Stomach smooth muscle (tissue), 2 donors: Measurements from ENCODE around the gene KISS1R.

Experiments
- H3K27ac ChIP-seq: one replicate; pipeline ENCODE4 v1.7.0; 2013; ENCODE audit warnings: mild to moderate bottlenecking, low read length, inconsistent platforms
- H3K27me3 ChIP-seq, 2 donors: one replicate each; pipeline ENCODE4 v1.7.0; 2013; ENCODE audit warnings: low read length in 2 of 2; ENCODE audit not compliant: insufficient read depth in 2 of 2, control insufficient read depth in 1 of 2
- H3K36me3 ChIP-seq, 2 donors: one replicate each; pipeline ENCODE4 v1.7.0; 2013; ENCODE audit warnings: low read length in 2 of 2; ENCODE audit not compliant: control insufficient read depth in 2 of 2, insufficient read depth in 2 of 2
- H3K4me1 ChIP-seq: one replicate; pipeline ENCODE4 v1.7.0; 2013; ENCODE audit warnings: low read length; ENCODE audit not compliant: control insufficient read depth, insufficient read depth
- H3K4me3 ChIP-seq, 2 donors: one replicate each; pipeline ENCODE4 v1.7.0; 2013; ENCODE audit warnings: low read length in 2 of 2
- H3K9ac ChIP-seq, 2 donors: one replicate each; pipeline ENCODE4 v1.7.0; 2013; ENCODE audit warnings: low read length in 2 of 2, mild to moderate bottlenecking in 1 of 2
- H3K9me3 ChIP-seq, 2 donors: one replicate each; pipeline ENCODE4 v1.7.0; 2013; ENCODE audit warnings: low read length in 2 of 2; ENCODE audit not compliant: control insufficient read depth in 2 of 2
- donor health status: healthy.
- donor health status: Pancreatic carcinoma.

KISS1R gene

GRCh38 chr19:901216-902092, 15.7 kb upstream of the KISS1R start:
- H3K4me1 ChIP-seq = no peaks in the 10 kb centered on the region
- H3K9me3 ChIP-seq = no peaks in the 10 kb centered on the region
- no peak overlapping the region for H3K9ac ChIP-seq
- no peak overlapping the region for H3K4me3 ChIP-seq
- no peaks in the 10 kb centered on the region for H3K27me3 ChIP-seq
- H3K36me3 ChIP-seq = peaks cover 2 to 3% of the 10 kb centered on the region in 2 donors
- no peak overlapping the region for H3K27ac ChIP-seq

- Histone ChIP-seq H3K9me3 (no peaks in the 10 kb centered on the region), H3K4me3 (no peak overlapping the region), H3K9ac (no peak overlapping the region), H3K36me3 (peaks cover 2% of the 10 kb centered on the region in 2 donors), H3K27me3 (no peaks in the 10 kb centered on the region), H3K4me1 (no peaks in the 10 kb centered on the region), H3K27ac (no peak overlapping the region)
Observed at GRCh38 chr19:902093-902370, 15.1 kb upstream of the KISS1R start.

- H3K4me3 ChIP-seq = no peak overlapping the region
- H3K27ac ChIP-seq = no peak overlapping the region
- H3K27me3 ChIP-seq = no peaks in the 10 kb centered on the region
- no peak overlapping the region for H3K9ac ChIP-seq
- no peaks in the 10 kb centered on the region for H3K4me1 ChIP-seq
- H3K9me3 ChIP-seq = no peaks in the 10 kb centered on the region
- H3K36me3 ChIP-seq = peaks cover 0 to 2% of the 10 kb centered on the region in 2 donors
Observed at GRCh38 chr19:902446-903226, 14.5 kb upstream of the KISS1R start.

GRCh38 chr19:903266-903797, 13.8 kb upstream of the KISS1R start:
- Histone ChIP-seq H3K4me3 (no peak overlapping the region), H3K9me3 (no peaks in the 10 kb centered on the region)

GRCh38 chr19:904545-904944, 12.6 kb upstream of the KISS1R start:
- no peak overlapping the region for H3K27ac ChIP-seq
- no peaks in the 10 kb centered on the region for H3K4me1 ChIP-seq
- no peak overlapping the region for H3K4me3 ChIP-seq
- no peak overlapping the region for H3K9ac ChIP-seq
- no peaks in the 10 kb centered on the region for H3K27me3 ChIP-seq
- H3K9me3 ChIP-seq = no peaks in the 10 kb centered on the region
- peaks cover 0 to 2% of the 10 kb centered on the region in 2 donors for H3K36me3 ChIP-seq

More at GRCh38 chr19:903266-903797, 13.8 kb upstream of the KISS1R start:
- peaks cover 0 to 2% of the 10 kb centered on the region in 2 donors for H3K36me3 ChIP-seq
- H3K9ac ChIP-seq = no peak overlapping the region
- H3K4me1 ChIP-seq = no peaks in the 10 kb centered on the region
- no peaks in the 10 kb centered on the region for H3K27me3 ChIP-seq
- no peak overlapping the region for H3K27ac ChIP-seq

GRCh38 chr19:906480-906879, 10.7 kb upstream of the KISS1R start:
- Histone ChIP-seq H3K9ac (no peak overlapping the region), H3K4me3 (no peak overlapping the region), H3K36me3 (peaks cover 0 to 2% of the 10 kb centered on the region in 2 donors), H3K4me1 (no peaks in the 10 kb centered on the region), H3K27ac (no peak overlapping the region), H3K27me3 (no peaks in the 10 kb centered on the region), H3K9me3 (no peaks in the 10 kb centered on the region)

GRCh38 chr19:907183-907853, 9.8 kb upstream of the KISS1R start:
- Histone ChIP-seq H3K9ac (no peak overlapping the region), H3K4me1 (no peaks in the 10 kb centered on the region), H3K4me3 (no peak overlapping the region), H3K9me3 (no peaks in the 10 kb centered on the region), H3K27me3 (no peaks in the 10 kb centered on the region), H3K36me3 (peaks cover 0 to 2% of the 10 kb centered on the region in 2 donors), H3K27ac (no peak overlapping the region)

GRCh38 chr19:911197-912033, 5.7 kb upstream of the KISS1R start:
- H3K4me1 ChIP-seq = peaks cover 5% of the 10 kb centered on the region
- H3K27ac ChIP-seq = no peak overlapping the region
- H3K9ac ChIP-seq = no peak overlapping the region
- H3K27me3 ChIP-seq = no peaks in the 10 kb centered on the region
- H3K4me3 ChIP-seq = no peak overlapping the region
- H3K36me3 ChIP-seq = no peaks in the 10 kb centered on the region
- H3K9me3 ChIP-seq = no peaks in the 10 kb centered on the region

- Histone ChIP-seq H3K27me3 (peaks cover 0 to 8% of the 10 kb centered on the region in 2 donors), H3K36me3 (no peaks in the 10 kb centered on the region), H3K9ac (peak overlapping the region; percentile 69 to 74), H3K4me3 (peak overlapping the region; percentile 70 to 82), H3K9me3 (no peaks in the 10 kb centered on the region), H3K27ac (no peak overlapping the region), H3K4me1 (peaks cover 9% of the 10 kb centered on the region)
Observed at GRCh38 chr19:912181-913079, 4.7 kb upstream of the KISS1R start.
